ENCODE measurements around the gene RAD51B. TPM values are rescaled to one million over a fixed set of nuclear protein-coding genes. Genes with fewer than 3 reads are reported as not detected.

Gene RAD51B
- polyA plus RNA-seq, 1 donor, result 7.3 TPM

DNA sequence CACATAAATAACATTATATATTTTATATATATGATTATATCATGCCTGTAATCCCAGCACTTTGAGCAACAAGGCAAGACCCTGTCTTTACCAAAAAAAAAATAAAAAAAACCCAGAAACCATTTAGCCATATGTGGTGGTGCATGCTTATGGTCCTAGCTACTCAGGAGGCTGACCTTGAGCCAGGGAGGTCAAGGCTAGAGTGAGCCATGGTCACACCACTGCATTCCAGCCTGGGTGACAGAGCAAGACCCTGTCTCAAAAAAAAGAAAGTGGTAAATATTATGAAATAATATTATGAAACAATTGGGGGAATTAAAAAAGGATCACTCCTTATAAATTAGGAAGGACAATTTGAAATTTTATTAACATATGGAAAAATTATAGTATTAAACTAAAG, 16.0 kb downstream of the RAD51B start:
- DNase-seq (ENCODE audit: low read depth), result no peak

DNA sequence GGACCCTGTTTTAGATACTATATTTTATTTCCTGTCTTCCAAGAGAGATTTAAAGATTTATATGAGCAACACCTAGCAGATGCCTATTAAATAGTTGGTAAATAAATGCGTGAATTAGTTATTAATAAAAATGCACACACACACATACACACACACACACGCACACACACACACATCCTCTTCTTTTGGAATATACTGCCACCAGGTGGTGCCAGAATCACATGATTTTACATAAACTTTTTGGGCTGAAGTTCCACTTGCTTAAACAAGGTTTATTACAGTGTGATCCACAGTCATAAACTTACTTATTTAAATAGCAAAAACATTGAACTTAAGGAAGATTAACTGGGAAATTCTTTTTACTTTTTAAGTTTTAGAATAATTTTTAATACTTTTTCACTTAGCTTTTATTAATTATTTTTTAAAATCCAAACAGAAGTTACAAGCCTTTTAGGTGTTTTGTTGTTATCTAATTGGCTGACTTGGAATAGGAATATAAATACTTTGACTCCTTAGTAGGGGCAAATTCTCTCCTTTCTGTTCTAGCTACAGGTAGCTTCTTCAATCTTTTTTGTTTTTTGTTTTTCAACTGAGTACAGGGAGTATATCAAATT, 17.5 kb downstream of the RAD51B start:
- peak; percentile 55 for DNase-seq (ENCODE audit: low read depth)

DNA sequence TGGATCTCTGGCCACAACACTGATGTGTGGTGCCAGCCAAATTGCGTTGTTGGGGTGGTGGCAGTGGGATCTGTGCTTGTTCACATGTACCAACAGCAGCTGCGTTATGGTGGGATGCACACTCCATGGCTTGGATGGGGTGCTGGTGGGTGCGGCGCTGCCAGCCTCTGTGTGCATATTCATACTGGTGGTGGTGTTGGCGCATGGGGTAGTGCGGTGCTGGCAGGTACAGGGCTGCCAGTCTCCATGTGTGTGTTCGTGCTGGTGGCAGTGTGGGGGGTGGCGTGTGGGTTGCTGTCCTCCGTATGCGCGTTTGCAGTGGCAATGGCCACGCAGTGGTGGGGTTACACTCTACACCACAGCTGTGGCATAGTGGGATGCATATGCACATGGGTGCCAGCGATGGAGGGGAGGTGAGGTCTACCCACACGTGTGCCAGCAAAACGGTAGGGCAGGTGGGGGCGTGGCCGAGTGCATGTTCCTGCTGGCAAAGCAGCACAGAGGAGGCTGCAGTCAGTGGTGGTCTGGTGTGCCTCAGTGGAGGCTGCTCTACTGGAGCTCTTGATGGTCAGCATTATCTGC, 26.5 kb downstream of the RAD51B start:
- DNase-seq (ENCODE audit: low read depth), result no peak

DNA sequence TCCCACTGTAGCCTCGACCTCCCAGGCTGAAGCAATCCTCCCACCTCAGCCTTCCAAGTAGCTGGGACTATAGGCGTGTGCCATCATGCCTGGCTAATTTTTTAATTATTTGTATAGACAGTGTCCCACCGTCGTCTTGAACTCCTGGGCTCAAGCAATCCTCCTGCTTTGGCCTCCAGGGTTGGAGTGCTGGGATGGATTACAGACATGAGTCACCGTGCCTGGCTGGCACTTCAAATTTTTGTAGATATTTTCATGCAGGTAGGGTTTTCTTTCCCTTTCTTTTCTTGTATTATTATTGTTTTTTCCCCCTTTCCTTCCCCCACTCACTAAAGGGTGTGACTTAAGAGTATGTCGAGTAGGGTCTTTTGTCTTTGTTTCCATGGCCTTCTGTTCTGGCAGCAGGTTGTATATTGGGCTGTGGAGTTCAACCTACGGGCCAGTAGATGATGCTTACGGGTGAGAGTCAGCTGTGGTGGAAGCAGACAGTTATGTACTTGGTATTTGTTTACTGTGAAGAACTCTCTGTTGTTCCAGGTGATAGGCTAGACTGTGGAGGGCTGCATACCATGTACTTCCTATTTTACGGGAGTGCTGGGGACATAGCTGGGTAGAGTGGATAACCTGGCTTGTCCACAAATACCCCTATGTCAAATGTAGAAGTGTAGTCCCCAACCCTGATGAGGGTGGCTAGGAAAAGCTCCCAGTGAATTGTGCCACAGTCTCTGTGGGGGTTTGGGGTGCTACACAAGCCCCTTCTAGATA, 30.7 kb downstream of the RAD51B start:
- no peak for DNase-seq (ENCODE audit: low read depth)

DNA sequence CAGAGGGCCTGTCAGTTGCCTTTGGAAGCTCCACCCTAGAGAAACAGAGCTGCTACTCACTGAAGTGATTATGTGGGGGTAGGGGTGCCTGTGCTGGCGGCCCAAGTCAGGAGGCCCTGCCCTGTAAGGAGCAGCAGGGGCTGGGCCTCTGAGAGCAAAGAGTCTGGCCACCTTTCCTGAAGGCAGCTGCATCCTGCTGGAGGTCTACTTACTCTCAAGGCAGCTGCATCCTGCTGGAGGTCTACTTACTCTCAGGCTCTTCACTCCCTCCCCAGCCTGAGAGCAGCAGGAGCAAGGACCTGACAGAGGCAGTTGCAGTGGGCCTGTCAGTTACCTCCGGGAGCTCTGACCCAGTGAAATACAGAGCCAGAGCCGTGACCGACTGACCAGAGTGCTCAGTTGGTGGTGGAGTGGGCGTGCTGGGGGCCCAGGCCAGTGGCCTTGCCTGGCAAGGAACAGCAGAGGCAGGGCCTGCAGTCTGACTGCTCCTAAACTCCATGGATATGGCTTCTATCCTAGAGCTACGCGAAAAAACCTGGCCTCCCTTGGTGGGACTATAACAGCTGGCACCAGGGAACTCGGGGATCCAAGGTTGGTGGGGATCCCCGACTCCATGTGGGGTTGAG, 32.3 kb downstream of the RAD51B start:
- DNase-seq (ENCODE audit: low read depth), result no peak

DNA sequence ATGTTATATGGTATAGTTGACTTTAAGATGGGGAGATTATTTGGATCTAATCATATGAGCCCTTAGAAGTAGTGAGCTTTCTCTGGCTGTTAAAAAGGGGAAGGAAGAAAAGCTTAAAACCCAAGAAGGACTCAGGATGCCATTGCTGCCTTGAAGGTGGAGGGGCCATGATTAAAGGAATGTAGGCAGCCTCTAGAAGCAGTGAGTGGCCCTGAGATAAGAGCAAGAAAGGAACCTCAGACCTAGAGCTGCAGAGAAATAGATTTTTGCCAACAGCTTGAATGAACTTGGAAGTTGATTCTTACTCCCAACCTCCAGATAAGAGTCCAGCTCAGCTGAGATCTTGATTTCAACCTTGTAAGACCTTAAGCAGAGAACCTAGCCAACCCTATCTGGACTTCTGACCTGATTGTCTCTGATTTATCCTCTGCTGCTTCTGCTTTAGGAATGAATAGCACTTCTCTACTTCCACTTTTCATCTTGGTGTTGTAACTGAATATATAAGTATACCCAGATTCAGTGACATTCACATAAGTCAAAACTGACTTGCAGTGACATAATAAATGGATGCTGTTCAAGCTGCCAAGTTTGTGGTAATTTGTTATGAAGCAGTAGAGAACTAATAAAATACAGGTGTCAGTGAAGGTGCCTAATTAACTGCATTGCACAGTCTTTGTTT, 33.5 kb downstream of the RAD51B start:
- no peak for DNase-seq (ENCODE audit: low read depth)

DNA sequence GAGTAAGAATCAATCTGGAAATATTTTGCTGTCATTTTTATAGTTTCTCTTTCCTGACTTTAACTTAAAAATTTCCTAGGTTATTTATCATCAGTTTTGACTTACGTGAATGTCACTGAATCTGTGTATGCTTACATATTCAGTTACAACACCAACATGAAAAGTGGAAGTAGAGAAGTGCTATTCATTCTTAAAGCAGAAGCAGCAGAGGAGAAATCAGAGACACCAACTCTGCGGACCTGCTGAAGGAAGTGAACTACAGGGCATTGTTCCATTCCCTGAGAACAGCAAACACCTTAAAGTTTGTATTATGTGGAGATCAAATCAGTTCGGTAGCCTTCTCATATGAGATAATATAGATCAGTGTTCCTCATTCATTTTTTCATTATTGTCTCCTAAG, 34.1 kb downstream of the RAD51B start:
- no peak for DNase-seq (ENCODE audit: low read depth)

DNA sequence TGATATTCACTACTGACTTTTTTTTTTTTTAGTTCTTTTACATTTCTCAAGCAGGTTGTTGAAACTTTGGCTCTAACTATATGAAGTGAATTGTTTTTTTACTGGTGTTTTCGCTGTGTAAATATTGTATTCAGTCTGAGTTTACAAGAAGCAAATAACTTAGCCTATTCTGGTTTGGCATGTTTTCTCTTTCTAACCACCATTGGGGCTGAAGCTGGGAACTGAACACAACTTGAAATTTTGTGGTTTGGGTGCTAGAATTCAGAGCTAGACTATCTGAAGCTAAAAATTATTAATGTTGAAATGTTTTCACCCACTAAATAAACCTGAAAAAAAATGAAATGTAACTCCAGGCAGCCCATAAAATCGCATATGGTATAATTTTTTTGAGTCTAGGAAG, 37.2 kb downstream of the RAD51B start:
- DNase-seq (ENCODE audit: low read depth), result no peak

DNA sequence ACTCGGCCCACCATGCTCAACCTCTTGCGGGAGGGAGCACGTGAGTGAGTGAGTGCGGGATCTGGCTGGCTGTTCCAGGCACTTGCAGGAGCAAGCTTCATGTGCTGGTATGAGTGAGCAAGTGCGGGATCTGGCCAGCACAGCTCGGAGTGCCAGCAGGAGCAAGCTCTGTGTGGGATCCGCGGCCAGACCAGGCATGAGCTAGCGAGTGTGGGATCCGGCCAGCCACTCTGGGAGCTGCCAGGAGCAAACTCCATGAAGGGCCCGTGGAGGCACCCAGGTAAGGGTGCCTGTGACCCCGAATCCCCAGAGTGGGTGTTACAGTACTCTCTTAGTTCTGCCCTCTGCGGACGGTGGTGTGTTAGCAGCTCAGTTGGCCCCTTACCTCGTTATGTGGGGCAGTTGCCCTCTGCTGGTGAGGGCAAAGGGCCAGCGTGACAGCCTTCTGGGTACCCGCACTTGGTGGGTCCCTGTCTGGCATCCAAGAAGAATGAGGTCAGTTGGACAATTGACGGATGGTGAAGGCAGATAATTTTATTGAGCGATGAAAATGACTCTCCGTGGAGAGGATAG, 38.3 kb downstream of the RAD51B start:
- no peak for DNase-seq (ENCODE audit: low read depth)

DNA sequence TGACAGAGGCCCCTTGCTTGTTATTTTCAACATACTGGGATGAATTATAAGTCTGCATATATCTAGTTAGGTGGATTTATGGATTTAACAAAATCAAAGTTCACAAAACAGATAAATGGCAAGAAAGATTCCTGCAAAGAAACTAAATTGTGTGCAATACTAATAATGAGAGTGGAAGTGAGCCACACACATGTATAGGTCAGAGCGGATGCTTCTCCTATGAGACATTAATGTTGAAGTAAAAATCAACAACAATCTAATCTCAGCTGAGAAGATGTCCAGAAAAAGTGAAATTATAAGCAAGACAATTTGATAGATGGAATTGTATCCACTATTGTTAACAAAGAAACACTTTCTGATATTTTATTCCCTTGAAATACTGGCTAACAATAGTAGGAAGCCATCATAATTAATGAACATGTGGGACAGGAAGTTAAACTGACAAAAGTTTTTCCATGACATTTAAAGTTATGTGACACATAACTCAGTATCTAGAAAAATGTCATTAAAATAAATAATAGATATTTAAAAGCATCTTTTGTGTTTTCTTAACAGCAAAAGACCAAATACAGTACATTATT, 39.7 kb downstream of the RAD51B start:
- DNase-seq (ENCODE audit: low read depth), result no peak

DNA sequence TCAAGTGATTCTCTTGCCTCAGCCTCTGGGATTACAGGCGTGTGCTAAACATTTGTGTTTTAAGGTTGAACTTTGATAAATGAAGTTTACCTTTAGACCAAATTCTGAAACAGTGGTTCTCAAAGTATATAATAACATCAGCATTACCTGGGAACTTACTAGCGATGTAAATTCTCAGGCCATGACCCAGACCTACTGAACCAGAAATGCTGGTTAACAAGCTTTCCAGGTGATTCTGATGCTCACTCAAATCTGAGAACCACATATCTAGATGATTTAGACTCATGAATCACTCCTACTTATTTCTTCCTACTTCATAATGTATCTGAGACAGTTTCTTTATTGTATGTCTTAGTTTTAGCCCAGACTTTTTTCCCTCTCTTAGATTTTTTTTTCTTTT, 43.6 kb downstream of the RAD51B start:
- DNase-seq (ENCODE audit: low read depth), result no peak

DNA sequence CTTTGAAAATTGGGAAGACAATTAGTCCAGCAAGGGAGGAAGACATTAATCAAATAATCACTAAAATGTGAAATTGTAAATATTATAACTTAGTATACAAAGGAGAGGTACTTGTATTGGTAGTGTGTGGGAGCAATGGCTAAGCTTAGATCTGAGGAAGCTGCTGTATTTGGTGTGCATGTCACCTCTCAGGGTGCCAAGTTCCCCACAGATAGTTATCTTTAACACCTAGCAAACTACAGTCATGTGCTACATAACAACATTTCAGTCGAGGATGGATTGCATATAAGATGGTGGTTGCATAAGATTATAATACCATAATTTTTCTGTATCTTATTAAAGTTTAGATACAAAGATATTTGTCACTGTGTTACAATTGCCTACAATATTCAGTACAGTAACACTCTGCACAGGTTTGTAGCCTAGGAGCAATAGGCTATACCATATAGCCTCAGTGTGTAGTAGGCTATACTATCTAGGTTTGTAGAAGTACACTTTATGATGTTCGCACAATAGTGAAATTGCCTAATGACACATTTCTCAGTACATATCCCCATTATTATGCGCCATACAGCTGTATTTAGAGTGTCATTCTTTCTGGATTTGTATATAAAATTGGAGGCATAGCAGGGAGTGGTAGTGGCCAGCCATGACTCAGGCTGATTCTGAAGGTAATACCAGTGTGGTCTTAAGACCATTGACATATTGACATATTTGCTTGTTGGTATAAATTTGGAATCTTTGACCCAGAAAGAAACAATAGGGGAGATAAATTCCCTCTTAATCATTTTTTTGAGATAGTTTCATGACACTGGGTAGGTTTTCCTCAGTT, 55.8 kb downstream of the RAD51B start:
- no peak for DNase-seq (ENCODE audit: low read depth)

DNA sequence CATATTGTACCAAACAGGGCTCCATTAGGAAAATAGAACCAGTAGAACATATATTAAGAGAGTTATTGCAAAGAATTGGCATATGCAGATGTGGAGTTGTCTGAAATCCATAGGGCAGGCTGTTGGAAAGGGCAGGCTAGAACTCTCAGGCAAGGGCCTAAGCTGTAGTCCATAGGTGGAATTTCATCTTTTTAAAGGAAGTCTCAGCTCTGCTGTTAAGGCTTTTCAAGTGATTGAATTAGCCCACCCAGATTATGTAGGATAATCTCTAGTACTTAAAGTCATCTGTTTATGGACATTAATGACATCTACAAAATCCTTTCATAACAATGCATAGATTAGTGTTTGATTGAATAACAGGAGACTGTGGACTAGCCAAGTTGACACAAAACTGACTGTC, 59.4 kb downstream of the RAD51B start:
- no peak for DNase-seq (ENCODE audit: low read depth)

DNA sequence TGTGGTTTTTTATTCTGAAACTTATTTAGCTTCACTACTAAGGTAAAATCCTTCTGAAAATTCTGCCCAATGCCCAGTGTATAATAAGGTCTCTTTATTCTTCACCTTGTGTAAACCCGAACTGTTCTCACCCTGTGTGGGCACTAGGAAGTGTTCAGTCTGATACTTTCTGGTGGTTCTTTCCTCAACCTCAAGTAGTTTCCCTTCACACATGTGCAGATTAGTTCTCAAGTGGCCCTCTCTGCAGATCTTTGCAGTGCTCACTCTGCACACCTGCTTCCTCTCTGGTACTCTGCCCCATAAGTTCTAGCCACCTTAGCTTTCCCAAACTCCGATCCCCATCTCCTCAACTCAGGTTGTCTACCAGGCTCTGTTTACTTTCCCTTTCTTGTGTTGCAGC, 61.6 kb downstream of the RAD51B start:
- DNase-seq (ENCODE audit: low read depth), result no peak

DNA sequence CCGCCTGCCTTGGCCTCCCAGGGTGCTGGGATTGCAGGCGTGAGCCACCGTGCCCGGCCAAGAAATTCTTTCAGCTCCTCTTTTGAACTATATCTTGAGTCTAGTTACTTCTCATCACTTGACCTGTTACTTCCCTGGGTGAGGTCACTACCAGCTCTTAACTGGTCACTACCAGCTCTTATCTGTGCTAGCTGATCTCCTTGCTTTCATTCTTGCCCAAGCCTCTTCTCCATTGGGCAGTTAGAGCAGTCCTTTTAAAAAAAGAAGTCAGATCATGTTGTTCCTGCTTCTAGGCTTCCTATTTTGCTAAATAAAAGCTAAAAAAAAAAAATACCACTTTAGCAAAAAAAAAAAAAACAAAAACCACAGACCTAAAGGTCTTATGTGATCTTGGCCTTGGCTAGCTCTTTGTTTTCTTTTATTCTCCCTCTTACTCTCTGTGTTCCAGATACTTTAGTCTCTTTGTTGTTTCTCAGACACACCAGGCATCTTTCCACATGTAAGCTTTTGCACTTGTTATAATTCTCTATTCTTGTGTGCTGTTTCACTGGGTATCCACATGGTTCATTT, 63.5 kb downstream of the RAD51B start:
- no peak for DNase-seq (ENCODE audit: low read depth)

DNA sequence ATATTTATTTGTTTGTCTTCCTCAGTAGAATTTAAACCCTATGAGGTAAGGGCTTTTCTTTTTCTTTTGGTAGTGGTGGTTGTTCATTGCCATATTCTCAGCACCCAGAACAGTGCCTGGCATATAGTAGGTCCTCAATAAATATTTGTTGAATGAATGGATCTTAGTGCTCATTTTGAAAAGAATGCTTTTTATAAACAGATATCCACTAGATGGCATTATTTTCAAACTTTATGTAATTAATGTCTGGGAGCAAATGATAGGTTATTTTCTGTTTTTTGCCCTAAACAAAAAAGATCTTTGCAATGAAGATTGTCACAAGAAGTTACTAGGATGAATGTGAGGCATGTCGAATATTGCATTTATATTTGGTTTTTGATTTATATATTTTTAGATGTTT, 64.1 kb downstream of the RAD51B start:
- no peak for DNase-seq (ENCODE audit: low read depth)

DNA sequence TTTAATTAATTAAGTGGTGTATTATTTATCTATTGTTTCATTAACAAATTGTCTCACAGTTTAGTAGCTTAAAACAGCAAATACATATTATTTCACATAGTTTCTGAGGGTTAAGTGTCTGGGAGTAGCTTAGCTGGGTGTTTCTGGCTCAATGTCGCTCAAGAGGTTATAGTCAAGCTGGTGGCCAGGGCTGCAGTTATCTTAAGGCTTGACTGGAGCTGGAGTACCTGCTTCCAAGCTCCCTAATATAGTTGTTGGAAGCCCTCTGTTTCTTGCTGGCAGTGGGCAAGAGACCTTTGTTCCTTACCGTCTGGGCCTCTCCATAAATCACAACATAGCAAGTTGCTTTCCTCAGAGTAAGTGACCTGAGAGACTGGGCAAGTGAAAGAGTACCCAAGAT, 66.6 kb downstream of the RAD51B start:
- DNase-seq (ENCODE audit: low read depth), result no peak

DNA sequence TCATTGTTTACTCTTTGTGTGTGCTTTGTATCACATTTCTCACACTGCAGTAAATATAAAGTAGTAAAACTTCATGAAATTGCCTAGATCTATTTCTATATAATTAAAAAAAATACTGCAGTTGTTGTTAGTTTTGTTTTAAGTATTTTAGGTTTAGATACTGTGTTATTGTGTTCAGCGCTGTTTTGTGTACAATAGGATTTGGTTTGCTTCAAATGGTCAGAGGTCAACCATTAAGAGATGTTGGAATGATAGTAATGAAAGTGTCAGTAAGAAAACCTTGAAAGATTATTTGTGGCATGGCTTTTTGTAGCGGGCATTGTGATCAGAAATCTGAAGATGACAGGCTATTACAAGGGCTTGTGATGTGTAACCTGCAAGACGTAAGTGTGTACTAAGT, 67.9 kb downstream of the RAD51B start:
- DNase-seq (ENCODE audit: low read depth), result no peak

DNA sequence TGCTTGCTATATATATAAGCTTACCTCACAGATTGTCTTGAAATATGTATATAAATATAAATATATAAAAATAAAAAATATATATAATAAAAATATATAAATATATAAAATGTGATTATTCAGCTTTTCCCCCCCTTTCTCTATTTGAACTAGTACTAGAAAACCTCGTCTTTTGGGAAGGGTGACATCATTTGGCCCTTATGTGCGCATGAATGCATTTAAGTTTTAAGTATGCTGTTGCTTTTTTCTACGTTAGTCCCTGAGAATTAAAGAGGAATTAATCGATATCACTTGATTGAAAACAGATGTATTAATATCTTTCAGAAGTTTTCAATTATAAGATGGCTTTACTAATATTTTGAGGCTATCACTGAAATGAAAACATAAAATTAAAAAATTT, 69.9 kb downstream of the RAD51B start:
- peak; percentile 67 for DNase-seq (ENCODE audit: low read depth)

DNA sequence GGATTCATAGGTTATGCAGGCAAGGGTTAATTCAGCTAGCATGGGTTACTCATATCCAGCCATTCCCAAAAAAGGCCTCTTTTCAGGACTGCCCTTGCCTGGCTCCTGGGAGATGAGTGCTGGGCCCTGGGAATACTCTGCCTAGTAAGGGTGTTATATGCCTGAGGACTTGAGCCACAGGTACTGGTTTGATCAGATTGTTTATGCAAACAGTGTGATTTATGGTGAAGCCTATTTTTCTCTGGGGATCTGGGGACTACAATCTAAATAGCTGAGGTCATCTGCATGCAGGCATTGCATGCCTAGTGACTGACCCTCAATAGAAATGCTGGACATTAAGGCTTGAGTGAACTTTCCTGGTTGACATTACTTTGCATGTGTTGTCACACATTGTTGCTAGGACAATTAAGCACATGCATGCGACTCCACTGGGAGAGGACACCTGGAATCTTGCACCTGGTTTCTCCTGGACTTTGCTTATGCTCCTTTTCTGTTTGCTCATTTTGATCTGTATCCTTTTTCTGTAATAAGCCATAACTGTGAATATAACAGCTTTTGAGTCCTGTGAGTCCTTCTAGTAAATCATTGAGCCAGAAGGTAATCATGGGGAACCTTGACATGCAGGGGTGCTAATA, 73.0 kb downstream of the RAD51B start:
- no peak for DNase-seq (ENCODE audit: low read depth)
